ENCODE results near the gene HDAC4. TPM values are rescaled to one million over a fixed set of nuclear protein-coding genes. Genes with fewer than 3 reads are reported as not detected.

The HDAC4 gene
- total RNA-seq, 1 experiment from 2014 or later = 47.6 TPM

GRCh38 chr2:239012228-239012627 is 388.6 kb downstream of the HDAC4 start:
- POLR2A ChIA-PET = no interaction called here
- no peak overlapping the region for H3K4me3 ChIP-seq (replicated peaks in 1 of 2; ENCODE audit: low read depth in 1 of 2, low read length in 2 of 2)
- H3K27me3 ChIP-seq (ENCODE audit: insufficient read depth, low read length) = peaks cover 17% of the 10 kb centered on the region
- H3K9me3 ChIP-seq (ENCODE audit: control insufficient read depth in 1 of 2, insufficient read depth in 1 of 2, low read depth in 1 of 2, low read length in 2 of 2) = no peaks in the 10 kb centered on the region
- no peak overlapping the region for H3K9ac ChIP-seq (ENCODE audit: low read length)
- intact Hi-C loops (cut with micrococcal nuclease) = no loop called here
- no TSS peak for BruUV-seq (replicated peaks)
- DNase-seq (ENCODE audit: low read depth, low spot score) (no peak), ATAC-seq (no peak)
- no peak overlapping the region for H3K27ac ChIP-seq (ENCODE audit: low read depth, low read length)
- RAD21 ChIA-PET (ENCODE audit: low non-redundant PET in 1 of 2, low total read pairs in 2 of 2, uncharacterized antibody in 2 of 2, unreplicated experiment in 2 of 2) = no interaction called here
- no peaks in the 10 kb centered on the region for H3K9me2 ChIP-seq (ENCODE audit: insufficient read depth)
- no peak for TF ChIP-seq ZBTB33 (IDR thresholded peaks at IDR 0.05; ENCODE audit: extremely low read depth, insufficient replicate concordance, low read length)
- no peak for TF ChIP-seq JUND (IDR thresholded peaks at IDR 0.05)
- TF ChIP-seq ATF3 (IDR thresholded peaks at IDR 0.05) = no peak
- TF ChIP-seq YY1 (IDR thresholded peaks at IDR 0.05; ENCODE audit: extremely low read depth, insufficient replicate concordance, low read depth, low read length) = no peak
- no peak for TF ChIP-seq TCF7L2 (IDR thresholded peaks at IDR 0.05; ENCODE audit: borderline replicate concordance, extremely low read depth, insufficient read depth, insufficient read length)
- TF ChIP-seq ZNF274 (IDR thresholded peaks at IDR 0.05; ENCODE audit: low read depth, low read length) = no peak
- TF ChIP-seq ZFX (IDR thresholded peaks at IDR 0.05) = no peak
- TF ChIP-seq CTCF (IDR thresholded peaks at IDR 0.05 in 2 of 3, conservative IDR thresholded peaks at IDR 0.05 in 1 of 3; ENCODE audit: borderline replicate concordance in 1 of 3, insufficient read depth in 1 of 3, low read depth in 2 of 3, low read length in 2 of 3) = no peak
- TF ChIP-seq, protein P1, sequence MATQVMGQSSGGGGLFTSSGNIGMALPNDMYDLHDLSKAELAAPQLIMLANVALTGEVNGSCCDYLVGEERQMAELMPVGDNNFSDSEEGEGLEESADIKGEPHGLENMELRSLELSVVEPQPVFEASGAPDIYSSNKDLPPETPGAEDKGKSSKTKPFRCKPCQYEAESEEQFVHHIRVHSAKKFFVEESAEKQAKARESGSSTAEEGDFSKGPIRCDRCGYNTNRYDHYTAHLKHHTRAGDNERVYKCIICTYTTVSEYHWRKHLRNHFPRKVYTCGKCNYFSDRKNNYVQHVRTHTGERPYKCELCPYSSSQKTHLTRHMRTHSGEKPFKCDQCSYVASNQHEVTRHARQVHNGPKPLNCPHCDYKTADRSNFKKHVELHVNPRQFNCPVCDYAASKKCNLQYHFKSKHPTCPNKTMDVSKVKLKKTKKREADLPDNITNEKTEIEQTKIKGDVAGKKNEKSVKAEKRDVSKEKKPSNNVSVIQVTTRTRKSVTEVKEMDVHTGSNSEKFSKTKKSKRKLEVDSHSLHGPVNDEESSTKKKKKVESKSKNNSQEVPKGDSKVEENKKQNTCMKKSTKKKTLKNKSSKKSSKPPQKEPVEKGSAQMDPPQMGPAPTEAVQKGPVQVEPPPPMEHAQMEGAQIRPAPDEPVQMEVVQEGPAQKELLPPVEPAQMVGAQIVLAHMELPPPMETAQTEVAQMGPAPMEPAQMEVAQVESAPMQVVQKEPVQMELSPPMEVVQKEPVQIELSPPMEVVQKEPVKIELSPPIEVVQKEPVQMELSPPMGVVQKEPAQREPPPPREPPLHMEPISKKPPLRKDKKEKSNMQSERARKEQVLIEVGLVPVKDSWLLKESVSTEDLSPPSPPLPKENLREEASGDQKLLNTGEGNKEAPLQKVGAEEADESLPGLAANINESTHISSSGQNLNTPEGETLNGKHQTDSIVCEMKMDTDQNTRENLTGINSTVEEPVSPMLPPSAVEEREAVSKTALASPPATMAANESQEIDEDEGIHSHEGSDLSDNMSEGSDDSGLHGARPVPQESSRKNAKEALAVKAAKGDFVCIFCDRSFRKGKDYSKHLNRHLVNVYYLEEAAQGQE (IDR thresholded peaks at IDR 0.05; ENCODE audit: low read depth) = no peak
- TF ChIP-seq RAD21 (IDR thresholded peaks at IDR 0.05; ENCODE audit: low read depth) = no peak
- TF ChIP-seq POLR2AphosphoS5 (IDR thresholded peaks at IDR 0.05; ENCODE audit: low read depth, low read length) = no peak
- no peak for TF ChIP-seq EZH2 (IDR thresholded peaks at IDR 0.05)
- TF ChIP-seq EZH2phosphoT487 (IDR thresholded peaks at IDR 0.05; ENCODE audit: borderline replicate concordance) = no peak
- no peak for TF ChIP-seq CEBPB (IDR thresholded peaks at IDR 0.05; ENCODE audit: low read depth)
- TF ChIP-seq POLR2A (IDR thresholded peaks at IDR 0.05; ENCODE audit: borderline replicate concordance, extremely low read depth, insufficient read depth, insufficient read length) = no peak
- TF ChIP-seq CBX3 (IDR thresholded peaks at IDR 0.05; ENCODE audit: low read depth) = no peak
- H3K36me3 ChIP-seq (ENCODE audit: control insufficient read depth in 1 of 2, insufficient read depth in 2 of 2, low read length in 2 of 2) = no peaks in the 10 kb centered on the region
- H2AFZ ChIP-seq (ENCODE audit: low read depth, low read length, poor library complexity, severe bottlenecking) = no peak overlapping the region
- CTCF ChIA-PET = no interaction called here
- H3K4me1 ChIP-seq (ENCODE audit: control insufficient read depth in 1 of 2, insufficient read depth in 2 of 2, low read length in 2 of 2) = peaks cover 0 to under 1% of the 10 kb centered on the region in 2 experiments; a peak in 1 of 4 replicates
- H3K4me2 ChIP-seq (ENCODE audit: low read length) = no peak overlapping the region
- H4K20me1 ChIP-seq (ENCODE audit: insufficient read depth) = no peaks in the 10 kb centered on the region
- H3K79me2 ChIP-seq (ENCODE audit: insufficient read depth, low read length) = no peaks in the 10 kb centered on the region
